HG03159 (cell line): ENCODE measurements around the gene MAG.
"Not testable (repeated sequence)": the region's sequence is repeated elsewhere in the genome, so short reads cannot be mapped to it uniquely, and the experiment has no call there.

ENCODE experiments used
- ATAC-seq: cut with Tn5 transposase; IDR thresholded peaks from one replicate; pipeline ENCODE4 v1.9.1; 2021; ENCODE audit warnings: mild to moderate bottlenecking, moderate library complexity; ENCODE audit not compliant: unreplicated experiment

Gene MAG

DNA sequence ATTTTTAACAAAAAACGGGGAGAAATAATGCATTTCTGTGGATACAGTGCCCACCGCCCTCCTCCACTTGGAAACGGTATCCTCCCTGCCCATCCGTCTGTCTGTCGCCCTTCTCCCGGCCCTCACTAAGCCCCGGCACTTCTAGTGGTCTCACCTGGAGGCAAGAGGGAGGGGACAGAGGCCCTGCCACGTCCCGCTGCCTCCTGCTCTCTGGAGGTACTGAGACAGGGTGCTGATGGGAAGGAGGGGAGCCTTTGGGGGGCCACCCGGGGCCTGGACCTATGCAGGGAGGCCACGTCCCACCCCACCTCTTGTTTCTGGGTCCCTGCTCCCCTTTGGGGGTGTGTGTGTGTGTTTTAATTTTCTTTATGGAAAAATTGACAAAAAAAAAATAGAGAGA lies 12.6 kb upstream of the MAG start:
- no peak for ATAC-seq

DNA sequence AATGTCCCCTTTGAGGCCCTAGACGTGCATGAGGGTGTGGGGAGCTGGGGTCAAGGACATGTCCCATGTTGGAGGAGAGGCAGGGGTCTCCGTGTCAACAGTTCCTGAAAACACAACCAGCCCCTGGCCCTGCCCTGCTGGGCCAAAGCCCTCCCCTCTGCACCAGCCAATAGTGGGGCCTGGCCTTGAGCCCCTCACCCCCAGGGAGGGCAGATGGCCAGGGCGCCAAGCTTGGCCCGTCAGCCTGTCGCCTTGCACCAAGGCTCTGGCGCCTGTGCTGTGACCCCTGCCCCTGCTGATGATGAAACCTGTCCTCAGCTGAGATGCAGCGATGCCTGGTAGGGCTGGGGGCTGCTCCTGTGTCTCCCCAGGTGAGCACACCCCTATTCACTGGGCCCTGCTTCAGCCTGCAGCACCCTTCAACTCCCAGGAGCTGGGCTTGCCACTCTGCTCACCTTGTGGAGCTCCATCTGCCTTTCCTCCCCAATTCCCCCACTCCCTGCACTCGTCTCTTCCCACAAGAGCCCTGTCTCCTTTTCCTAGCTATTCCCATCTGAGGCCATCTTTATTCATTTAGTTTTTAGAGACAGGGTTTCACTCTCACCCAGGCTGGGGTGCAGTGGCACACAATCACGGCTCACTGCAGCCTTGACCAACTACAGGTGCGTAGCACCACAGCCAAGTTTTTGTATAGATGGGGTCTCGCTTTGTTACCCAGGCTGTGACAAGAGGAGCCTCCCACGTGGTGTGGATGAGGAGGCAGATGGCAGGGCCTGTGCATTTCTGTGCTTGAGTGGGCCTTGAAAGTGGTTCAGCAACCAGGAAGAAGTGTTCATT lies 11.8 kb upstream of the MAG start:
- ATAC-seq, result no peak

DNA sequence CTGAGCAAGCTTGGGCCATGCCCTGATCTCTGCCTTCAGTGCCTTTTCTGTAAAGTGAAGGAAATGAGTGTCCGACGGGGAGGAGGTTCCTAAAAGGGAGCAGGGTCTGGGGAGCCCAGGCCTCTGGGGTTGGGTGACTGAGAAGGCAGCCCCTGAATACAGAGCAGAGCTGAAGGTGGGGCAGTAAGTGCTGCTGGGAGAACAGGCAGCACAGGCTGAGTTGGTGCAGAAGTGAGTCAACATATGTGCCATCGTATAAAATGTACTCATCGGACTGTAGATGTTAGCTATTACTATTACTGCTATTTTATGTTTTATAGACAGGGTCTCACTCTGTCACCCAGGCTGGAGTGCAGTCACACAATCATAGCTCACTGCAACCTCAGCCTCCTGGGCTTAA lies 10.7 kb upstream of the MAG start:
- ATAC-seq, result no peak

DNA sequence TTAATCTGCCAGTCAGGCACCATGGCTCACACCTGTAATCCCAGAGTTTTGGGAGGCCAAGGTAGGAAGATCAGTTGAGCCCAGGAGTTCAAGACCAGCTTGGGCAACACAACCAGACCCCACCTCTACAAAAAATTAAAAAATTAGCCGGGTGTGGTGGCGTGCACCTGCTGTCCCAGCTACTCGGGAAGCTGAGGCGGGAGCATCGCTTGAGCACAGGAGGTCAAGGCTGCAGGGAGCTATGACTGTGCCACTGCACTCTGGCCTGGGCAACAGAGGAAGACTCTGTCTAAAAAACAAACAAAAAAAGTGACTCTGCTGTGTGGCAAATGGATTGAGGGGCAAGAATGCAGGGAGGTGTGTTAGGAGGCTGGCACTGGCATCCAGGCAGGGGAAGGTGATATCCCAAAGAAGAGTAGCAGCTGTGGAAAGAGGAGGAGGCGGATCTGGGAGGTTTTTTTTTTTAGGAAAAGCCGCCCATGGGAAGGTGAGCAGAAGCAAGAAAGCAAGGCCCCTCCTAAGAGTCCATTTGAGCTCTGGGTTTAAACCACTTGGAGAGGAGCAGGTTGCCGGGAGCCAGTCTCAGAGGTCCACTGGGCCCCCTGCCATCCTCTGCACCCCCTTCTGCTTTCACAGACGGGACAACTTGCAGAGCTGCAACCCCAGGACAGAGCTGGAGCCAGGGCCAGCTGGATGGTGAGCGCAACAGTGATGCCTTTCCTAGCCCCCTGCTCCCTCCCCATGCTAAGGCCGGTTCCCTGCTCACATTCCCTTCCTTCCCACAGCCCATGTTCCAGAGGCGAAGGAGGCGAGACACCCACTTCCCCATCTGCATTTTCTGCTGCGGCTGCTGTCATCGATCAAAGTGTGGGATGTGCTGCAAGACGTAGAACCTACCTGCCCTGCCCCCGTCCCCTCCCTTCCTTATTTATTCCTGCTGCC lies 7.5 kb upstream of the MAG start:
- ATAC-seq, result no peak

DNA sequence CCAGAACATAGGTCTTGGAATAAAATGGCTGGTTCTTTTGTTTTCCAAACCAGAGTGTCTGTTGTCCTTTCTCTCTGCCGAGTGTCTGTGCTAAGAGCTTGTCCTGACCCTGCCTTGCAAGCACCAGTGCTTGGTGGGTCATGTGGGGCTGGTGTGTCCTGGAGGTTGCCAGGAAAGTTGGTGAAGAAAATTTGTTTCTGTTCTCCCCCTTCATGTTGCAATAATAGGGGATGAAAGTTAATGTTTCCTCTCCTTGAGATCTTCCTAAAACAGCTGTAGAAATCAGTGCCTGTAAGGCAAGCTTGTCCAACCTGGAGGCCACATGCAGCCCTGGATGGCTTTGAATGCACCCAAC lies 6.9 kb upstream of the MAG start:
- ATAC-seq, result no peak

DNA sequence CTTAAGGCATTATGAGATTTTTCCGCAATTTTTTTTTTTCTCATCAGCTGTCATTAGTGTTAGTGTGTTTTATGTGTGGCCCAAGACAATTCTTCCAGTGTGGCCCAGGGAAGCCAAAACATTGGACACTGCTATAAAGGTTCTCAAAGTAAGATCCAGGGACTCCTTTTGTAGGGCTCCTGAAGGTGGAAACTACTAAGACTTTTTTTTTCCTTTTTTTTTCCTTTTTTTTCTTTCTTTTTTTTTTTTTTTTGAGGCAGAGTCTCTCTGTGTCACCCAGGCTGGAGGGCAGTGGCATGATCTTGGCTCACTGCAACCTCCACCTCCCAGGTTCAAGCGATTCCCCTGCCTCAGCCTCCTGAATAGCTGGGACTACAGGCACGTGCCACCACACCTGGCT lies 6.5 kb upstream of the MAG start:
- not testable (repeated sequence) for ATAC-seq

DNA sequence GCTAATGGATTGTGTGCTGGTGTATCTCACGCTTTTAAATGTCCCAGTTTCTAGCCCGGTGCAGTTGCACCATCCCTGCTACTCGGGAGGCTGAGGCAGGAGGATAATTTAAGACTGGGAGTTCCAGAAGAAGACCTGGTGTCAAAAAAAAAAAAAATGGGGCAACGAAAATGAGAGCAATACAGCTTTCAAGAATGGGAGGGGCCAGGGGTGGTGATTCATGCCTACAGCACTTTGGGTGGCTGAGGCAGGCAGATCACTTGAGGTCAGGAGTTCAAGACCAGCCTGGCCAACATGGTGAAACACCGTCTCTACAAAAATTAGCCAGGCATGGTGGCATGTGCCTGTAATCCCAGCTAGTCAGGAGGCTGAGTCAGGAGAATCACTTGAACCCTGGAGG lies 5.9 kb upstream of the MAG start:
- ATAC-seq, result not testable (repeated sequence)

DNA sequence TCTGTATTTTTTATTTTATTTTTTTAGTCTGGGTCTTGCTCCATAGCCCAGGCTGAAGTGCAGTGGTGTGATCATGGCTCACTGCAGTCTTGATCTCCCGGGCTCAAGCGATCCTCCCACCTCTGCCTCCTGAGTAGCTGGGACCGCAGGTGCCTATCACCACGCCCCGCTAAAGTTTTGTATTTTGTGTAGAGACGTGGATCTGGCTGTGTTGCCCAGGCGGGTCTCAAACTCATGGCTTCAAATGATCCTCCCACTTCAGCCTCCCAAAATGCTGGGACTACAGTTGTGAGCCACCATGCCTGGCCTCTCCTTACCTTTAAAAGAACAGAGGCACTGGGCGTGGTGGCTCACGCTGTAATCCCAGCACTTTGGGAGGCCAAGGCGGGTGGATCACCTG lies 4.2 kb upstream of the MAG start:
- ATAC-seq, result no peak

DNA sequence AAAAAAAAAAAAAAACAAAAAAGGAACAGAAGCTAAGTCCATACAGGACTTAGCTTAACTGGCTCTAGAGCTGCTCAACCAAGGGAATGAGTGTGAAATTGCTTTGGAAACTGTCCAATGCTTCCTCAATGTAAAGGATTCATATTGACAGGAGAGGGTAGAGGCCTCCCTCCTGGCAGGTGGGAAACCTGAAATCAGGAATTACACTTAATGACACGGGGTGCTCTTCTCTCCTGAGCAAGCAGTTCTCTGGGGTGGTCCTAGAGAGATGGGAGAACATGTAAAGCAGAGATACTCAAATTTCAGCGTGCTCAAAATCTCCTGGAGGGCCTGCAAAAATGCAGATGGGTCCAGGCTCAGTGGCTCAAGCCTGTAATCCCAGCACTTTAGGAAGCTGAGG lies 3.6 kb upstream of the MAG start:
- ATAC-seq, result no peak

DNA sequence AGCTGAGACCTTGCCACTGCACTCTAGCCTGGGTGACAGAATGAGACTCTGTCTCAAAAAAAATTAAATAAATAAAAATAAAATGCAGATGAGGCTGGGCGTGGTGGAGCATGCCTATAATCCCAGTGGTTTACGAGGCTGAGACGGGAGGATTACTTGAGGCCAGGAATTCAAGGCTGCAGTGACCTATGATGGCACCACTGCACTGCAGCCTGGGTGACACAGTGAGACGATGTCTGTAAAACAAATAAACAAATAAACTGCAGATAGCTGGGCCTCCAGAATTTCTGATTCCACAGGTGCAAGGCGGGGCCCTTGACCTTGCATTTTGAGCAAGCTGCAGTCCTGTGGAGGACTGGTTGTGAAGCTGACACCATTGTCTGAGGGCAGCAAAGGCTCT lies 3.1 kb upstream of the MAG start:
- no peak for ATAC-seq

DNA sequence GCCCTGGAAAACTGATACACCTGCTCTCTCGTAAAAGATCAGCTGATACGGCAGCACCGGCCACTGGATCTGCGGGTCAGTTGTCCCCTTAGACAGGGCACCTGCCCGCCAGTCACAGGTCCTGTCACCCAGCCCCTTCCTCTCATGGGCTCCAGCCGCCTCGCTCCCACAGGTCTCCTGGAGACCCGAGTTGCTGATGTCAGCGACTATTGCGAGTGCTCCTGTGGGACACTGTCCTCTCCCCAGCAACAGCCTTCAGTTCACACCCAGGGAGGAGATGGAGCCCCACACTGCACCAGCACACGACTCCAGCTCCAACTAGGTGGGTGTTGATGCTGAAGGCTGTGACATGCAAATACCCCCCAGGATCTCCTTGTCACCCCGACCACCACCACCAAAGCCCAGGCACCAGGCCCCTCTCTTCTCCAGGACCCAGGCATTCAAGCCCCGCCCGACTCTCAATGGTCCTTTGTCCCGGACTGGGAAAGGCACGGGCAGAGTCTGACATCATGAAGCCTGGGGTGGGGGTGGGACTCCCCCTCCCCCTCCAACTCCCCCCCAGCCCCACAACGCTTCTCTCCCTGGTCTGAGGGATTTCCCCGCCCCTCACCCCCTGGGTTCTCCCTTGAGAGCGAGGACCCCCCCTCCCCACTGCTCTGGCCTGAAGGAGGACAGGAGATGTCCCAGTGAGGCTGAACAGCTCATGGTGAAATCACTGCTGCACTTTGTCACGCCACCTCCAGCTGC lies 1.4 kb upstream of the MAG start:
- ATAC-seq, result no peak

DNA sequence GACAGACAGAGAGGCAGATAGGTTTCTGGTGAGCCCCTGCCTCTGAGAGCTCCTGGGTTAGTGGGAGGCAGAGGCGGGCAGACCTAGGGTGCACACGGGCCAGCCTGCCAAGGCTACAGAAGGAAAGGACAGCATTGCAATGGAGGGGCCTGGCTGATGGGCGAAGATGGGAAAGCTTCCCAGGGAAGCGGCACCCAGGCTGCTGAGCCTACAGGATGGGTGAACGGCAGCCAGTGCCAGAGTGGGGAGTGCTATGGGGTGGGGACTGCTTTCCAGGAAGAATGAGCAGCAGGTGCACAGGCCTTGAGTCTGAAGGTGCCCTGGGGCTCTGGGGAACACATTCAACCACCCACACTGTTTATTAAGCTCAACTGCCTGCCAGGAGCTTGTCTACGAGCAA lies 702 bp upstream of the MAG start:
- no peak for ATAC-seq

DNA sequence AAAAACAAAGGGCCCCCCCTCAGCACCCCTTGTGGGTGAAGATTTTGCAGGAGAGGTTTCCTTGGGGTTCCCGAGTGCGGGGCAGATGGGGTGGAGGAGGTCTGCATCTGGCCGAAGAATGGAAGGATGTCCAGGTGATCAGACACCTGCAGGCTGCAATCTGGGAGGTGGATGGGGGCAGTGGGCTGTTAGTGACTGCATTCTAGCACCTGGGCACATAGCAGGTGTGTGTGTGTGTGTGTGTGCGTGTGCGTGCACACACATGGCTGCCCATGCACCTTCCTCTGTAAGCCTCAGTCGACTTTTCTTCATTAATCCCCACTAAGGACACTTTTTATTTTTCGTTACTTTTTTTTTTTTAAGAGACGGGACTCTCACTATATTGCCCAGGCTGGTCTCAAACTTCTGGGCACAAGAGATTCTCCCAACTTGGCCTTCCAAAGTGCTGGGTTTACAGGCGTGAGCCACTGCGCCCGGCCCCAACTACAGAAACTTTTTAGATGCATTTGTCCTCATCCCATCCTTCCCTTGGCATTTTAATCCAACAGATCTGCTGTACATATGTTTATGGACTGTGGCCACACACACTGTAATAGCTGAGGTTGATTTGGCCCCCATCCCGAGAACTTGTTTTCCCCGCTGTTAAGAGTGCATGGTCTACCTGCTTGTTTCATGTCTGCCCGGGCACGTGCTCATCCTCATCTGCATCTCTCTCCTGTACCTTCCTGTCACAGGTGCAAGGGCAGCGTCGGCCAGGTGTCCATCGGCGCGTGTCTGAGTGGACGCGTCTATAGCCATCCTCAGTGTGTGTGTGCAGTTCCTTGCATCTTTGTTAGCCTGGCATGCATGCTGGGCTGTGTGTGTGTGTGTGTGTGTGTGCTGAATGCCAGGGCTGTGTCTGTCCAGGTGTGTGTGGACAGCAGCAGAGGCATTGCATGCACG lies 731 bp downstream of the MAG start:
- no peak for ATAC-seq

DNA sequence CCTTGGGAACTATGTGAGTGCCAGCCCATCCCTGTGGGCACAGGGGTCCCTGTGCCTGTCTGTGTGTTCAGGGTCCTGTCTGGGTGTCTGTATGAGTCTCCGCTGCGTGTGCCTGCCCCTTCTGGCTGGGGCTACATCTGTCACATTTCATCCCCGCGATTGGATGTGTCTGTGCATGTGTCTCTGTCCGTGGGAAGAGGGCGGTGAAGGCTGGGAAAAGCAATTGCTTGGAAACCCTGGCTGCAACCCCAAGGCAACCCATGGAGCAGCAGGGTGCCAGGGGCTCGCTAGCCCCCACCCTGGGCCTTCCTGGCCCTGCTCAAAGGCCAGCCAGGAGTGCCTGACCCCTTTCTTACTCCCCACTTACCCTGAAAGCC lies 1.4 kb downstream of the MAG start:
- no peak for ATAC-seq

DNA sequence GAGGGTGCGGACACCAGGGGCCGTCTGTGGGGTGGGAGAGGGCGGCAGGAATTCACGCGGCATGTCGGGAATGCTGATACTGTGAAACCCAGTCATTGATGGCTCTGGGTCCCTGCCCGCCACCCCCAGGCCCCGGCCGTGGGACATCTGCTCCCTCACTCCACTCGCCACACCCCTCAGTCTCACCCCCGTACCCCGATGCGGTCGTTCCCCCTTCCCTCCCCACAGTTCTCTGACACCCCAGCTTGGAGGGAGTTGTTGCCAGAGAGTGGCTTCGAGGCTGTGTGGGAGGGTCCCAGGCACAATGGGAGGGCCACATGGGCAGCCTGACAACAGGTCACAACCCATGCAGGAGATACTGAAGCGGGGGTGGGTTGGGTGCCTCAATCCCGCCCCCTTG lies 1.8 kb downstream of the MAG start:
- no peak for ATAC-seq

DNA sequence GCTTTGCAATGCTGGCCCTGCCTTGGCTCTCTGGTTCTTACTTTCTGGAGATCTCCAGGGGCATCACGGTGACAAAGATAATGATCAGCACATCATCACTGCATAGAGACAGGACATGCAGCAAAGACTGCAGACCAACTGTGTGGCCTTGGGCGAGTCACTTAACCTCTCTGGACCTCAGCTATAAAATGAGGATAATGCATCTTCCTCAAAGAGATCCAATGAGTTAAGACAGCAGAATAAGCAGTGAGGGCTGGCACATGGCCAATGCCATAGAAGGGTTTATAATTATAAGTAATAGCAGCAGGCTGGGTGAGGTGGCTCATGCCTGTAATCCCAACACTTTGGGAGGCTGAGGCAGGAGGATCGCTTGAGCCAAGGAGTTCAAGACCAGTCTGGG lies 2.4 kb downstream of the MAG start:
- no peak for ATAC-seq

DNA sequence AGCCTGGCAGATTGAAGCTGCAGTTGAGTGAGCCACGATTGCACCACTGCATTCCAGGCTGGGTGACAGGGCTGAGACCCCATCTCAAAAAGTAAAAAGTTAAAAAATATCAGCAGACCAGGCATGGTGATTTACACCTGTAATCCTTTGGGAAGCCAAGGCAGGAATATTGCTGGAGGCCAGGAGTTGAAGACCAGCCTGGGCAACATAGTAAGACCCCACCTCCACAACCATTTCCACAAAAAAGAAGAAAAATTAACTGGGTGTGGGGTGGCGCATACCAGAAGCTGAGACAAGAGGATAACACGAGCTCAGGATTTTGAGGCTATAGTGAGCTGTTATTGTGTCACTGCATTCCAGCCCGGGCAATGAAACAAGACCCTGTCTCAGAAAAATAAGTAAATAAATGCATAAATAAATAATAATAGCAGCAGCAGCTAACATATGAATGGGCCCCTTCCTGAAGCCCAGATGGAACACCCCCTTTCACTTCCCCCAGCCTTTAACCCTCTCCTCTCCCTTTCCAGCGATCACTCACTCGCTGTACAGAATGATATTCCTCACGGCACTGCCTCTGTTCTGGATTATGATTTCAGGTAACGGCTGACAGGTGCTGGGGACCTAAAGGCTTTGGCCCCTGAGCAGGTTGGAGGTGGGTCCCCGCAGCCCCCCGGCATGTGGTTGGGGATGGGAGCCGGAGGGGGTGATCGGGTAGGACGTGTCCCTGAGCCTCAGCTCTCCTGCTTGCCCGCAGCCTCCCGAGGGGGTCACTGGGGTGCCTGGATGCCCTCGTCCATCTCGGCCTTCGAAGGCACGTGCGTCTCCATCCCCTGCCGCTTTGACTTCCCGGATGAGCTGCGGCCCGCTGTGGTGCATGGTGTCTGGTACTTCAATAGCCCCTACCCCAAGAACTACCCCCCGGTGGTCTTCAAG lies 3.2 kb downstream of the MAG start:
- no peak for ATAC-seq

DNA sequence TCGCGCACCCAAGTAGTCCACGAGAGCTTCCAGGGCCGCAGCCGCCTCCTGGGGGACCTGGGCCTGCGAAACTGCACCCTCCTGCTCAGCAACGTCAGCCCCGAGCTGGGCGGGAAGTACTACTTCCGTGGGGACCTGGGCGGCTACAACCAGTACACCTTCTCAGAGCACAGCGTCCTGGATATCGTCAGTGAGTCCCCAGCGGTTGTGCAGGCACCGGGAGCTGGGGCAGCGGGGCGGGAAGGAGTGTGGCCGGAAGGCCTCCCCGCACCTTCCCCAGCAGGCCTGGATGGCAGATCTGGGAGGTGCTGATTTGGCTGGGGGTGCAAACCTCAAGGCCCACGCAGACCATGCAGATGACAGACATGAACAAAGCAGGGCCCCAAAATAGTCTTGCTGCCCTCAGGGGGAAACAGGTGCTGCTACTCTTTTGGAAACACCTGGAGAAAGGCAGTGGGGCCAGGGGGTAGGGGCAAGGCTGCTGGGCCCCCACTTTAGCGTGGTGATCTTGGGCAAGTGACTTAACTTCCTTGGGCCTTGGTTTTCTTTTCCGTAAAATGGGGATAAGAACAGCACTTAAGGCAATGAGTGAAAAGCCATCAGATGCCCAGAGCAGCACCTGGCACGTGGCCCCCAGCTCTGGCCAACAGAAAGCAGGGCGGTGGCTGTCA lies 4.0 kb downstream of the MAG start:
- no peak for ATAC-seq
